ENCODE measurements around the gene SPINT2.

DNA sequence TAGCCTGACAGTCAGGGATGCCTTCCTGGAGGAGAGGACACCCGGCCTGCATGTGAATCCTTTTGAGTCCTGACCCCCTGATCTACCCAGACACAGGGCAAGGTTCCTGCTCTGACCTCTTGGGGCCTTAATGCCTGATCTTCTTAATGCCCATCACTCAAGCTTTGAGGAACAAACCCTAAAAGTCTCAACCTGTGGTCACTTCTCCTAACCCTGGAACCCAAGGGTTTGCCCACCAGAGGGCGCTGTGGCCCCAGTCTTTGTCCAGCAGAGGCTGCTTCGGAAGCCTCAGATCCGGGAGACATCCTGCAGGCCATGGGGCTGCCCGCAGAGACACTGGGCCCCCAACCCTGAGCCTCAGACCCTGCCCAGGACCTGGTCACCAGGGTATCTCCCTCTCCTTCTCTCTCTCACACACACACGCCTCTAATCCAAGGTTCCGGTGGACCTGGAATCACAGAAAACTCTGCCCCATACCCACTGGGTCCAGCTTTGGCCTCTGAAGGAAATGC, 30.6 kb upstream of the SPINT2 start:
- no peak for TF ChIP-seq GATAD2A (CRISPR knock-in tag; IDR thresholded peaks at IDR 0.05)
- TF ChIP-seq, protein P1, sequence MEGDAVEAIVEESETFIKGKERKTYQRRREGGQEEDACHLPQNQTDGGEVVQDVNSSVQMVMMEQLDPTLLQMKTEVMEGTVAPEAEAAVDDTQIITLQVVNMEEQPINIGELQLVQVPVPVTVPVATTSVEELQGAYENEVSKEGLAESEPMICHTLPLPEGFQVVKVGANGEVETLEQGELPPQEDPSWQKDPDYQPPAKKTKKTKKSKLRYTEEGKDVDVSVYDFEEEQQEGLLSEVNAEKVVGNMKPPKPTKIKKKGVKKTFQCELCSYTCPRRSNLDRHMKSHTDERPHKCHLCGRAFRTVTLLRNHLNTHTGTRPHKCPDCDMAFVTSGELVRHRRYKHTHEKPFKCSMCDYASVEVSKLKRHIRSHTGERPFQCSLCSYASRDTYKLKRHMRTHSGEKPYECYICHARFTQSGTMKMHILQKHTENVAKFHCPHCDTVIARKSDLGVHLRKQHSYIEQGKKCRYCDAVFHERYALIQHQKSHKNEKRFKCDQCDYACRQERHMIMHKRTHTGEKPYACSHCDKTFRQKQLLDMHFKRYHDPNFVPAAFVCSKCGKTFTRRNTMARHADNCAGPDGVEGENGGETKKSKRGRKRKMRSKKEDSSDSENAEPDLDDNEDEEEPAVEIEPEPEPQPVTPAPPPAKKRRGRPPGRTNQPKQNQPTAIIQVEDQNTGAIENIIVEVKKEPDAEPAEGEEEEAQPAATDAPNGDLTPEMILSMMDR (CRISPR knock-in tag; IDR thresholded peaks at IDR 0.05) = peak; percentile 91
- no peak for TF ChIP-seq FOSL1 (CRISPR knock-in tag; IDR thresholded peaks at IDR 0.05; ENCODE audit: borderline replicate concordance)
- no peak for TF ChIP-seq POLR2AphosphoS5 (IDR thresholded peaks at IDR 0.05; ENCODE audit: low read depth, low read length)
- no peak for TF ChIP-seq ZNF10 (CRISPR knock-in tag; IDR thresholded peaks at IDR 0.05; ENCODE audit: borderline replicate concordance, low read depth)
- TF ChIP-seq SETDB1 (CRISPR knock-in tag; IDR thresholded peaks at IDR 0.05; ENCODE audit: borderline replicate concordance) = no peak
- TF ChIP-seq RAD21 (CRISPR knock-in tag; IDR thresholded peaks at IDR 0.05) = peak; percentile 82
- TF ChIP-seq CENPX (CRISPR knock-in tag; IDR thresholded peaks at IDR 0.05) = no peak
- TF ChIP-seq POLR2A (IDR thresholded peaks at IDR 0.05; ENCODE audit: insufficient read depth in 1 of 2, low read depth in 2 of 2, low read length in 2 of 2) = no peak
- TF ChIP-seq HDAC1 (CRISPR knock-in tag; IDR thresholded peaks at IDR 0.05) = no peak
- TF ChIP-seq MXI1 (IDR thresholded peaks at IDR 0.05; ENCODE audit: borderline replicate concordance, low read depth, low read length) = no peak
